Cardiac muscle cell (in vitro differentiated cells and primary cell): ENCODE data around the gene ANO9. TPM values are rescaled to one million over a fixed set of nuclear protein-coding genes. Genes with fewer than 3 reads are reported as not detected.

Experiments
- DNase-seq, 2 donors: peaks; one replicate each; pipeline versions ENCODE4 v3.0.0 to v3.0.0-alpha.2; 2010 to 2017; ENCODE audit warnings: low read depth in 1 of 2, low spot score in 1 of 2
- H3K27ac ChIP-seq: fragments of 200-600 bp; sonication (generic); 2 replicates; pipeline ENCODE4 v1.5.1; 2016
- H3K27me3 ChIP-seq: fragments of 200-600 bp; sonication (generic); 2 replicates; pipeline ENCODE4 v1.6.0; 2016; ENCODE audit warnings: control low read depth
- H3K36me3 ChIP-seq: fragments of 200-600 bp; sonication (generic); 2 replicates; pipeline ENCODE4 v1.5.1; 2016; ENCODE audit warnings: control low read depth
- H3K4me1 ChIP-seq: fragments of 200-600 bp; sonication (generic); 2 replicates; pipeline ENCODE4 v1.8.1; 2017; ENCODE audit warnings: low read depth, mild to moderate bottlenecking, mixed run types
- H3K4me3 ChIP-seq: fragments of 200-600 bp; sonication (generic); 2 replicates; pipeline ENCODE4 v1.5.1; 2016; ENCODE audit warnings: mild to moderate bottlenecking
- H3K9me3 ChIP-seq: fragments of 200-600 bp; sonication (generic); 2 replicates; pipeline ENCODE4 v1.5.1; 2017; ENCODE audit warnings: low read depth, mild to moderate bottlenecking, control low read depth
- polyA plus RNA-seq: library from polyadenylated mRNA; unstranded; fragments of >200 nt; fragmentation: Nextera tagmentation; extraction: Ambion mirVana; gene quantifications from 2 replicates; pipeline ENCODE4 v1.2.1, GENCODE V29; 2016
- total RNA-seq: library from RNA; depleted of rRNA; stranded (reverse); fragments of >200 nt; gene quantifications from 2 replicates; pipeline ENCODE4 v1.2.3, GENCODE V29; 2016
- TF ChIP-seq, protein P1 (sequence below): IDR thresholded peaks from 2 replicates; pipeline ENCODE4 v1.5.1; 2012; ENCODE audit warnings: low read depth, mild to moderate bottlenecking, low read length

Gene ANO9, protein sequence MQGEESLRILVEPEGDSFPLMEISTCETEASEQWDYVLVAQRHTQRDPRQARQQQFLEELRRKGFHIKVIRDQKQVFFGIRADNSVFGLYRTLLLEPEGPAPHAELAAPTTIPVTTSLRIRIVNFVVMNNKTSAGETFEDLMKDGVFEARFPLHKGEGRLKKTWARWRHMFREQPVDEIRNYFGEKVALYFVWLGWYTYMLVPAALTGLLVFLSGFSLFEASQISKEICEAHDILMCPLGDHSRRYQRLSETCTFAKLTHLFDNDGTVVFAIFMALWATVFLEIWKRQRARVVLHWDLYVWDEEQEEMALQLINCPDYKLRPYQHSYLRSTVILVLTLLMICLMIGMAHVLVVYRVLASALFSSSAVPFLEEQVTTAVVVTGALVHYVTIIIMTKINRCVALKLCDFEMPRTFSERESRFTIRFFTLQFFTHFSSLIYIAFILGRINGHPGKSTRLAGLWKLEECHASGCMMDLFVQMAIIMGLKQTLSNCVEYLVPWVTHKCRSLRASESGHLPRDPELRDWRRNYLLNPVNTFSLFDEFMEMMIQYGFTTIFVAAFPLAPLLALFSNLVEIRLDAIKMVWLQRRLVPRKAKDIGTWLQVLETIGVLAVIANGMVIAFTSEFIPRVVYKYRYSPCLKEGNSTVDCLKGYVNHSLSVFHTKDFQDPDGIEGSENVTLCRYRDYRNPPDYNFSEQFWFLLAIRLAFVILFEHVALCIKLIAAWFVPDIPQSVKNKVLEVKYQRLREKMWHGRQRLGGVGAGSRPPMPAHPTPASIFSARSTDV
- total RNA-seq (0.51 TPM in 1 of 2 replicates, not detected in the other), polyA plus RNA-seq (0.23 and 1.2 TPM in 2 replicates)

DNA sequence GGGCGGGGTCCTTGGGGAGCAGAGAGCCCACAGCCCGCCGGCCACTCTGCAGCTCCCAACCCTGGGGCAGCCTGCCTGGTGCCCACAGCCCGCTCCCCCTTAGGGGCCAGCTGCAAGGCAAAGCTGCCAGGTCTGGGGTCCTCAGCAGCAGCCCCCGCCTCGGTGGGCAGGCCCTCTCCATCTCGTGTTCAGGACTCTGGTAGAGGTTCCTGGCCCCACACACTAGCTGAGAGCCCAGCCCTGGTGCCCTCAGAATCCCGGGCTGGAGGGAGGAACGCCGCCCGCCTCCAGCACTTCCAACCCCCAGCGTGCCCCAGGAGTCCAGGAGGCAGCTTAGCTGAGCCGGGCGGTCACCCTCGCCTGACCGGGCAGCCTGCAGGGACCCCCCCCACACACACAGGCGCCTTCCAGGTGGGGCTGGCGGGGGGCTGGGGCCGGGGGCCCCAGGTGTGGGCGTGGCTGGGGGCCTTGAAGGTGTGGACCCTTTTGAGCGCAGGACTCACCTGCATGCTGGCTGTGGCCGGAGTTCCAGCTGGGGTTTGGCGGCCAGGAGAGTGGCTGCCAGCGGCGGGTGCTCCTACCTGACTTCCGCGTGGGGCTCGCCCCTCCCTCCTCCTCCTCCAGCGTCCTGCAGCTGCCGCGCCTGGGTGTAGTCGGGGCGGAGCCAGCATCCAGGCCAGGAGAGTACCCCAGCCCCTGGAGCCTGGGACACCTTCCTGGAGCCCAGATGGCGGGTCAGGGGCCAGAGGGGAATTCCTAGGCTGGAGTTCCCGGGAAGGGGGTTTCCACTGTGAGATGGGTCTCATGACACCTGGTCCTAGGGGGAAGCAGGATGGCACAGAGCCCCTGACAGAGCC is at the start of gene ANO9:
Gene ANO9, minus strand, starts transcription at position 594 of the 857 bp plus-strand sequence. Its CDS starts 85 bp downstream, at position 509.
- peak in 1 of 2 donors; percentile 17 for DNase-seq

DNA sequence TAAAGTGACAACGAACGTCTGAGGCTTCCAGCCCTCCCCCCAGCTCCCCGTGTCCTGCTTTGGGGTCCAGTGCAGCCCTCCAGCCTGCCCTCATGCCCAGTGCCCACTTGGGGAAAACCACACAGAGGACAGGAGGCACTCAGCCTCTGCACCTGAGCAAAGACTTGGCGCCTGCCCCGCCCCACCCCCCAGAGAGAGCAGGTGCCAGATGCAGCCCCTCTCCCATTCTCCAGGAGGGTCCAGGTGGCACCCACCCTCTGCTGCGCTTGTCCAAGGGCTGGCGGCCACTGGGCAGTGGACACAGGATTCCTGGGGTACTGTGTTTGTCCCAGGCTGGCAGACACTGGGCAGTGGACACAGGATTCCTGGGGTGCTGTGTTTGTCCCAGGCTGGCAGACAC is 49.5 kb upstream of the ANO9 start:
- Histone ChIP-seq H3K9me3 (no peaks in the 10 kb centered on the region), H3K27ac (no peak overlapping the region), H3K36me3 (no peaks in the 10 kb centered on the region), H3K4me1 (no peaks in the 10 kb centered on the region), H3K4me3 (no peak overlapping the region), H3K27me3 (no peaks in the 10 kb centered on the region)
- no peak for DNase-seq
- TF ChIP-seq, protein P1, sequence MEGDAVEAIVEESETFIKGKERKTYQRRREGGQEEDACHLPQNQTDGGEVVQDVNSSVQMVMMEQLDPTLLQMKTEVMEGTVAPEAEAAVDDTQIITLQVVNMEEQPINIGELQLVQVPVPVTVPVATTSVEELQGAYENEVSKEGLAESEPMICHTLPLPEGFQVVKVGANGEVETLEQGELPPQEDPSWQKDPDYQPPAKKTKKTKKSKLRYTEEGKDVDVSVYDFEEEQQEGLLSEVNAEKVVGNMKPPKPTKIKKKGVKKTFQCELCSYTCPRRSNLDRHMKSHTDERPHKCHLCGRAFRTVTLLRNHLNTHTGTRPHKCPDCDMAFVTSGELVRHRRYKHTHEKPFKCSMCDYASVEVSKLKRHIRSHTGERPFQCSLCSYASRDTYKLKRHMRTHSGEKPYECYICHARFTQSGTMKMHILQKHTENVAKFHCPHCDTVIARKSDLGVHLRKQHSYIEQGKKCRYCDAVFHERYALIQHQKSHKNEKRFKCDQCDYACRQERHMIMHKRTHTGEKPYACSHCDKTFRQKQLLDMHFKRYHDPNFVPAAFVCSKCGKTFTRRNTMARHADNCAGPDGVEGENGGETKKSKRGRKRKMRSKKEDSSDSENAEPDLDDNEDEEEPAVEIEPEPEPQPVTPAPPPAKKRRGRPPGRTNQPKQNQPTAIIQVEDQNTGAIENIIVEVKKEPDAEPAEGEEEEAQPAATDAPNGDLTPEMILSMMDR, result no peak

More for the DNA sequence above, at the start of gene ANO9:
- Histone ChIP-seq H3K27ac (no peak within 1 kb of the TSS), H3K9me3 (no peaks in the 10 kb centered on the region), H3K4me1 (no peaks in the 10 kb centered on the region), H3K27me3 (no peaks in the 10 kb centered on the region), H3K36me3 (no peaks in the 10 kb centered on the region), H3K4me3 (no peak within 1 kb of the TSS)
- TF ChIP-seq, protein P1, result no peak

DNA sequence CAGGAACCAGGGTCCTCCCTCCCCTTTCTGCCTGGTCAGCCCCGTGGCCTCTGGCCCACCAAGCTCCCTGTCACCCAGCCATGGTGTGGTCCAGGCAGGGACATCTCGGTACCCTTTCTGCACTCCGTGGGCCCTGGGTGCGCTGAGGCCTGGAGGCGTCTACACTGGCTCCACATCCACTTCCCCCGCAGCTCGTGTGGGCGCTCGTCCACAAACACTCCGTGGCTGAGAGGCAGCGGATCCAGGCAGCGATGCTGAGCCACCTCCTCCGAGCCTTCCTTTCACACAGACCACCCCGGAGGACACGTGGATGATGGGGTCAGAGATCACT is 49.1 kb upstream of the ANO9 start:
- H3K27ac ChIP-seq, result no peak overlapping the region
- DNase-seq, result no peak
- no peaks in the 10 kb centered on the region for H3K9me3 ChIP-seq
- H3K27me3 ChIP-seq, result no peaks in the 10 kb centered on the region
- TF ChIP-seq, protein P1, result no peak
- no peak overlapping the region for H3K4me3 ChIP-seq
- H3K4me1 ChIP-seq, result no peaks in the 10 kb centered on the region
- H3K36me3 ChIP-seq, result no peaks in the 10 kb centered on the region

DNA sequence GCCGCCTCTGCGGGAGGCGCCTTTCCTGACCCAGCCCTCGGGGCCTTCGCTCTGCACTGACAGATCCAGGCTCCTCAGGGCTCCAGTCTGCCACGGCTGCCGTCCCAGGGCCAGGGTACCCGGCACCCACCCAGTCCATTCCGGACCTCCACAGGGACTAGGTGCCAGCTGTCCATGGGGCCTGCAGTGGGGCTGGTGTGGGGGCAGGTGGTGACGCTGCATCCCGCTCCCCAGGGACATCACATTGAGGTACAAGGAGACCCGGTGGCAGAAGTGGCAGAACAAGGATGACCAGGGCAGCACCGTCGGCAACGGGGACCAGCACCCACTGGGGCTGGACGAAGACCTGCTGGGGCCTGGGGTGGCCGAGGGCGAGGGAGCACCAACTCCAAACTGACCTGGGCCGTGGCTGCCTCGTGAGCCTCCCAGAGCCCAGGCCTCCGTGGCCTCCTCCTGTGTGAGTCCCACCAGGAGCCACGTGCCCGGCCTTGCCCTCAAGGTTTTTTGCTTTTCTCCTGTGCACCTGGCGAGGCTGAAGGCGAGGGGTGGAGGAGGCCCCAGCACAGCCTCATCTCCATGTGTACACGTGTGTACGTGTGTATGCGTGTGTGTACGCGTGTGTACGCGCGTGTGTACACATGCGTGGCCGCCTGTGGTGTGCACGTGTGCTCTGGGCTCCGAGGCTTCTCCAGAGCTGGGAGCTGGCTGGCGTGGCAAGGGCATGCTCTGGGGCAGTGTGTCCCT is 48.5 kb upstream of the ANO9 start:
- no peaks in the 10 kb centered on the region for H3K27me3 ChIP-seq
- H3K4me3 ChIP-seq, result no peak overlapping the region
- no peaks in the 10 kb centered on the region for H3K36me3 ChIP-seq
- no peak overlapping the region for H3K27ac ChIP-seq
- no peak for DNase-seq
- H3K9me3 ChIP-seq, result no peaks in the 10 kb centered on the region
- TF ChIP-seq, protein P1, result no peak
- no peaks in the 10 kb centered on the region for H3K4me1 ChIP-seq
